T1000 (cell line): Measurements from ENCODE around the gene RAB29.
"Not testable (repeated sequence)": the region's sequence is repeated elsewhere in the genome, so short reads cannot be mapped to it uniquely, and the experiment has no call there.

Source experiments
- DNase-seq: peaks from one replicate; lab custom pipeline; 2025; ENCODE audit warnings: mixed read lengths; lab: John Stamatoyannopoulos, UW

Gene RAB29

DNA sequence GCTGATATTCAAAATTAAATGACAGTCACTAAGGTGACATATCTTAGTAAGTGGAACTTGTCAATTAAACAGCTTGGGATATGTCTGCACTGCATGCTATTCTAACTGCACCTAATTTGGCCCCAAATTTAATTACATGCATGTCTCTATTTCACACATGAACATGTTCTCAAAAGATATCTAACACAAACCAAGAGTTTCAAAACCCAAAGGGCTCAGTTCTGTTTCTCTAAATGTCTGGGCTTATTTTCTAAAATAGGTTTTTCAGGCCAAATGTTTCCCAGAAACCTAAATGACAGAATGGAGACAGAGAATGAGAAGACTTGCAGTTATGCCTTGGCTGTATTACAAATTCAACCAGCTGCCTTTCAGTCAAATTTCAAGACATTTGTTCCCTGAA is 11.3 kb downstream of the RAB29 start:
- no peak for DNase-seq

DNA sequence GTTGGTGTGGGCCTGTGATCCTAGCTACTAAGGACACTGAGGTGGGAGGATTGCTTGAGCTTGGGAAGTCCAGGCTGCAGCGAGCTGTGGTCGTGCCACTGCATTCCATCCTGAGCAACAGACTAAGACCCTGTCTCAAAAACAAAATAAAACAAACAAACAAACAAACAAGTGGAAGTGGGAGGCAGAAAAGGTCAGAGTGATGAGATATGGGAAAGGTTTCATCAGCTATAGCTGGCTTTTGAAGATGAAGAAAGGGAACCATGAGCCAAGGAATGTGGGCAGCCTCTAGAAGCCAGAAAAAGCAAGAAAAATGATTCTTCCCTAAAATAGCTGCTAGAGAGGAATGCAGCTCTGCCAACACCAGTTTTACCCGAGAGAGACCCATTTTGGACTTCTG is 14.7 kb downstream of the RAB29 start:
- no peak for DNase-seq

DNA sequence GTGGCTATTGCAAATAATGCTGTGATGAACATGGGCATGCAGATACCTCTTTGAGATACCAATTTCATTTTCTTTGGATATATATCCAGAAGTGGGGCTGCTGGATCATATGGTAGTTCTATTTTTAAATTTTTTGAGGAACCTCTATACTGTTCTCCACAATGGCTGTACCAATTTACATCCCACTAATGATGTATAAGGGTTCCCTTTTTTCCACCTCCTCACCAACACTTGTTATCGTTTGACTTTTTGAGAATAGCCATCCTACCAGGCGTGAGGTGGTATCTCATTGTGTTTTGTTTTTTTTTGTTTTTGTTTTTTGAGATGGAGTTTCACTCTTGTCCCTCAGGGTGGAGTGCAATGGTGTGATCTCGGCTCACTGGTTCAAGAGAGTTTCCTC is 18.7 kb downstream of the RAB29 start:
- DNase-seq = no peak

DNA sequence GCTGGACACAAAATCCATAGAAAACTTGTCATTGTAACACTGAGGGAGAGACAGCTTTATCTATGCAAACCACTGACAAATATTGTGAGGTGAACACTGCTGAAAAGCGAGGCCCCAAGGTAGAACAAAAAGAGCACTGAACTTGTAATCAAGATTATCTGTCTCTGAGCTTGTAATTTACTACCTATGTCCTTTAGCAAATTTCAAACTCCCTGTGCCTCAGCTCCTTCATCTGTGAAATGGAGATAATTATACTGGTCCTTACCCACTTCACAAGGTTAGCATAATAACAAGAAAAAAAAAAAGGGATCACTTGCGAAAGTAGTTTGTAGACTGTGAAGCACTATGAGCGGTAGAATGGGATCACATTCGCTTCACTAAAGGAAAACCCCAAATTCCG is 20.4 kb downstream of the RAB29 start:
- no peak for DNase-seq

DNA sequence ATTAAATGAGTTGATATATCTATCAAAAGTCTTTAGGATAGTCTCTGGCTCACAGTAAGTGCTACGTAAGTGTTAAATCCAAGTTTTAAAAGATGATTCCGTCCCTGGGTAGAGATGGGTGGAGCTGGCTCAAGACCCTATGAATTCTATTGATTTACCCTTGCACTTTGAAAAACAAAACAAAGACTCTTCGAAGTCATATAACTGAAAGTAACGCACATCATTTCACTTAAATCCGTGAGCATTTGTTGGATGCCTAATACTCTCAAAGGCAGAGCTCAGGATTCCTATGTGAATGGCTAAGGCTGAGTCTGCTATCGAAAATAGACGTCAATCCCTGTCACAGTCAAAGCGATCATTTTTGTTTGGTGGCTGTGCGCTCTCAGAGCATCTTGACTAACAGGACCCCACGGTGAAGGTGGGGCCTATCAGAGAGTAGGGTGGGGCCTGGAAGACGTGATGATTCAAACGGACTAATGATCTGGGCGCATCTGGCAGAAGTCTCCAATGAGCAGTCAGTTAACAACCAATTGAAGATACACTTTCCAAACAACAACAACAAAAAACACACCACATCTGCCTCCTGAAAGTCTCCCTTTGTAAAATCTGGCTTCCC is 24.1 kb downstream of the RAB29 start:
- DNase-seq = no peak

DNA sequence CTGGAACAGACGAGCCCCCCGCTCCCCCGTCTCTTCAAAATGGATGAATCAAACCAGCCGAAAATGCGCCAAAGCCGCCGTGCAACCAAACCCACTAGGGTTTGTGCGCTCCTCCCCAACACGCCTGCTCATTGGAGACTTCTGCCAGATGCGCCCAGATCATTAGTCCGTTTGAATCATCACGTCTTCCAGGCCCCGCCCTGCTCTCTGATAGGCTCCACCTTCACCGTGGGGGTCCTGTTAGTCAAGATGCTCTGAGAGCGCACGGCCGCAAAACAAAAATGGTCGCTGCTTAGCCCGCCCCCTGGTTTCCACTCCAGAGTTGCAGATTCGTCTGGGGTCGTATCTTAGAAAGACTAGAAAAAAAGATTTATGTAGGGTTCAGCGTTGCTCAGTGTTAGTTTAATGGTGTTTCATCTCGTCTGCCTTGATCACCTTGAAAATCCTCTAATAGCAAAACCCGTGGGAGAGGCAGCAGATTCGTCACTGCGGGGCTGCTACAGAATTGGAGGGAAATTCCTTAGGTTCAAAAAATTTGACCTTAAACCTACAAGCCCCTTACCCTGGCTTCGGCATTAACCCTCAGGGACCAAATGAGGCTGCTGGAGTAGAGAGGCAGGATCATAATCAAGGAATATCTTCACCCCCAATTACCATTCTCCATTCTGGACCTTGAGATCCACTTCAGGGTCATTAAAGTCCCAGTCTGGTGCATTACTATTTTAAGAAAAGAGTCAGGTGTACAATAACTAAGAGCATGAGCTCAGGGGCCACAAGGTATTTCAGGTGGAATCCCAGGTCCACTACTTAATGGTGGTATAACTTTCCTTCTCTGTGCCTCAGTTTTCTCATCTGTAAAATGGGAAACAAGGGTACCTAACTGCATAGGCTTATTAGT is 24.9 kb downstream of the RAB29 start, which contains the start of gene NUCKS1:
Gene NUCKS1, minus strand, starts transcription at position 45 of the 898 bp plus-strand sequence. CDS start 209 bp downstream, outside the sequence.
- peak; percentile 97 for DNase-seq

DNA sequence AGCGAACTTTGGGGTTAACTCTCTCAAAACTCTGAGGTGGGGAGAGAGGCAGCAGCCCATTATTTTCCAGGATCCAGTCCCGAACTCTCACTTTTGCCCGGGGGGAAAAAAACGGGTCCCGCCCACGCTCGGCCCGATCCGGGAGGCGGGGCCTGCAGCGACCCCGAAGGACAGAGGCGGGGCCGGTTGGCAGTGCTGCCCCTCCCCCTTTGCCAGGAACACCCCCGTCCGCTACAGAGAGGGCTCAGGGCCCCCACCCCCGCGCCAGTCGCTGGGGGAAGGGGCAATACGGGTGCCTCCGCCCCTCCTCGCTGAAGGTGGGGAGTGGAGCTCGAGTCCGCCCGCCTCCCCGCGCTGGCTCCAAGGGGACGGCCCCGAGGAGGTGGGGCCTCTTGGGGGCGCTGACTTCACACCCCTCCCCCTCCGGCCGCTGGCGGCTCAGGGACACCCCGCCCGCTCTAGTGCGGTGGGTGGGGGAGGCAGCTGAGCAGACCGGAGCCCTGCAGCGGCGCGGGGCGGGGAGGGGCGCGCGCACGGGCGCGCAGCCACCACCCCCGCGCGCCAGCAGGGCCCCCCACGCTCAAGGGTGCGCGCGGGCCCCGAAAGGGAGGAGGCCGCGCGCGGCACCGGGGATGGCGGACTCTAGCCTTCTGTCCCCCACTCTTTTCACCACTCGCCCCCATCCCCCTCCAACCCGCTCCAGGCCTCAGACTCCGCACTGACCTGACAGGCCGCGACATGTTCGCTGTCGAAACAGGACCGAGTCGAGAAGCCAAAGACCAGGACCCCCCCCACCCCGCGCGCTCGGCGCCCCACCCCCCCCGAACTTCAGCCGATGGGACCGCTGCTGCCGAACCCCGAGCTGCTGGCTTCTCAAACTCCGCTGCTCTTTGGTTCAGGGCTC is 25.8 kb downstream of the RAB29 start:
- peak; percentile 93 for DNase-seq

DNA sequence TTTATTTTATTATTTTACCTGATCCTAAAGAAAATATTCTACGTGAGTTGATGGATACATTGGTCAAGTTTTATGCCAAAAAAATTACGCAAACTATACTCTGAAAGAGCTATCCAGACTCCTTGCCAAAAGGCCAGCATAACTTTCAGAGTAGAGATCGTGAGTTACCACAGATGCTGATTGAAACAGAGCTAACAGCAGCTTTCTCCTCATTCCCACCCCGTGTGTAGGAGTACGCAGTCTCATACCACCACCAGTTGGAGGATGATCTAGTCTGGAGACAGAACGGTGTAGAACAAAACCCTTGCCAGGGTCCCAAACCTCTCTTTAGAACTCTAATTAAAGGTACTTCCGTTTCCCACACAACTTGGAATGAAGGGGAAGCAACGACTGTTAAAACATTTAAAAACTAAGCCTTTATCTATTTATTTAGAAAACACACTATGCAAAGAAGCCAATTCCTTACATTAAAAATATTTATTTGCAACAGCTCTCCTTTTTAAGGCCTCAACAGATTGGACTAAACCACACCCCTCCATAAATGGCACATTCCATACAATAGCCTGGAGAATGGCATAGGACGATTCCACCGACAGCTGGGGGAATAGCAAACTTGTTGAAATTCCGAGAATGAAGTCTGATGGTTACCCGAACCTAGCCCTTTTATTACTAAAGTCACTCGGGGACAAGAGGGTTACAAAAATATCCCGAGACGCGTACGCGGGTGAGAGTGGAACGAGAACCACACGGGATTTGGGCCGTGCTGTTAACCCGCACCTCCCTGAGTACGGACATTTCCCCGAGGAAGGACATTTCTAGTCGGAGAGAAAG is 26.7 kb downstream of the RAB29 start:
- DNase-seq = no peak

DNA sequence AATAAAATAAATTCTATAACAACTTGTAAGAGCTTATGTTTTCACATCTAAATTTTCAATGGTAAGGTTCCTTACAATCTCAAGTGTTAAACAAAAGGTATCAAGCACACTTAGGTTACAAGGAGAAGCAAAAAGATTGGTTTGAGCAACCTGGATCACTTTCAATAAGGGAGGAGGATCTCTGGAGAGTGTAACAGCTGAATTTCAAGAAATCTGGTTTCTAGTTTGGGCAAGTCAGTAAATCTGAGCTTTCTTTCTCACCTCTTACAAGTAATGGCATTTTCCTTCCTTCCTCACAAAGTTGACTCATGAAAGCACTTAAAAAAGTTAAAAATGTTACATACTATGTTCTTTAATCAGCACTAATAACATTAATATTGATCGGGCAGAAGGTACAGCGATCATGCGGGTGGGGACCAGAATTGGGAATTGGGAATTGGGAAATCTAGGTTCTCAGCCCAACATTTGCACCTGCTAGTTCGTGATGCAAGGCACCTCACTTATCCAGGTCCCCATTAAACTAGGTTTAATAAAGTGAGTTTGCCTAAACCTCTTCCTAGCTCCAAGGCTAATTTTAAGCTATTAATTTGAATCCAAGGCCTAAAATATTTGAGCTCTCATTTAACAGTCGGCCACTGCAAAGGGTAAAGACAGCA is 28.4 kb downstream of the RAB29 start:
- no peak for DNase-seq

DNA sequence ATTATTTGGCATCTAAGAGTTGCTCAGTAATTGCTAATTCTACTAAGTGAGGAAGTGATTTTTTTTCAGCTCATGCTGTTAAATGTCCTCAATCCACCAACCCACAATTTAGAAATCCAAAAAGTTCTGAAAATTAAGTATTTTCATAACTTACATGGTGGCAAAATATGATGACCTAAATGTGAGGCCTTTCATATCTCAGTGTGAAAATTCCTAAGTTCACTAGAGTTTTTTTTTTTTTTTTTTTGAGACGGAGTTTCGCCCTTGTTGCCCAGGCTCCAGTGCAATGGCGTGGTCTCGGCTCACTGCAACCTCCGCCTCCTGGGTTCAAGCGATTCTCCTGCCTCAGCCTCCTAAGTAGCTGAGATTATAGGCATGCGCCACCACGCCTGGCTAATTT is 30.9 kb downstream of the RAB29 start:
- DNase-seq = no peak

DNA sequence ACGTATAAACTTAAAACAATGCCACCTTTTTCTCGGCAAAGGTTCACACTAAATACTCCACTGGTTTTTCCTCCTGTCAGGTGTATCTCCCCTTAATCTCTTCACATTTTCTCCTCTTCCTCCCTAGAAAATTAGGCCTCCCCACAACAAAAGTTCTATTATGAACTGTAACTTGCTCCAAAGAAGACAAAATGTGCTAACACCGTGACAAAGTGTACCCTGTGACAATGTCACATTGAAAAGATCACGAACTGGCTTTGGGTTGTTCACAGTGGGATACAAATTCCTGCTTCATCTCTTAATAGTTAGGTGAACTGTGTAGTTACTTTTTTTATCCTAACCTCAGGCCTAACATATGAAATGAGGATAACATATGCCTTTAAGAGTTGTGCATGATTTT is 31.3 kb downstream of the RAB29 start:
- no peak for DNase-seq

DNA sequence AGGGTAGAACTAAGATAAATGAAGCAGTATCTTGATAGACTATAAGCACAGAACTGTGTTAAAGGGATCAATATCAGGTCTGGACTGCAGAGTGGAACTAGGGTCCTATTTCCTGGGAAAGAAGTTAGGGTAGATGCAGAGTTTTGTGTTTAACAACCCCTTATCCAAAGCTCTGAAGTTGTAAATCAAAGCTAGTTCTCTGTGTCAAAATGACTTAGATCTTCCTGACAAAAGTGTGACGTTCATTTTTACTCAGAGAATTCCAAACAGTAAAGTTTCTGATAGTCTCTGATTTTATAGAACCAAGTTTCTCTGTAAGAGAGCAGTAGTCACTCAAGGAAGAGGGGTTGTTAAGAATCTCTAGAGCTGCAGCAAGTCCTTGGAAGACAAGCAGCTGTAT is 33.6 kb downstream of the RAB29 start:
- DNase-seq = no peak

DNA sequence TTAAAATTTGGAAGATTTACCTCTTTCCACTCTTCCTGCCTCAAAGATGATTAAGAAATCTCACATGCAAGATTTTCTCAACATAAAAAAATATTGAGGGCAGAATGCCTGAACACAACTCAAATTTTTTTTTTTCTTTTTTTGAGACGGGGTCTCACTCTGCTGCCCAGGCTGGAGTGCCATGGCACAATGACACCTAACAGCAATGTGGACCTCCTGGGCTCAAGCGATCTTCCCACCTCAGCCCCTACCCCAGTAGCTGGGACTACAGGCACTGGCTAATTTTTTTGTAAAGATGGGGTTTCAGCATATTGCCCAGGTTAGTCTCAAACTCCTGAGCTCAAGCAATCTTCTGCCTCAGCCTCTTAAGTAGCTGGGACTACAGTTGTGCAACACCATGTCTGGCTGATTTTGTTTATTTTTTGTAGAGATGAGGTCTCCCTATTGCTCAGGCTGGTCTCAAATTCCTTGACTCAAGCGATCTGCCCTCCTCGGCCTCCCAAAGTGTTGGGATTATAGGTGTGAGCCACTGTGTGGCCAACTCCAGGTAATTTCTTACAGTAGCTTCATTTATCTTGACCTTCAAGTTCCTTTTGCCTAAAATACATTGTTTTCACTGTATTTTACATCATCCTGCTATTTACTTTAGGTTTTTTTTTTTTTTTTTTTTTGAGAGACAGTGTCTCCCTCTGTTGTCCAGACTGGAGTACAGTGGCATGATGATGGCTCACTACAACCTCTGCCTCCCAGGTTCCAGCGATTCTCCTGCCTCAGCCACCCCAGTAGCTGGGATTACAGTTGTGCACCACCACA is 35.7 kb downstream of the RAB29 start:
- no peak for DNase-seq

DNA sequence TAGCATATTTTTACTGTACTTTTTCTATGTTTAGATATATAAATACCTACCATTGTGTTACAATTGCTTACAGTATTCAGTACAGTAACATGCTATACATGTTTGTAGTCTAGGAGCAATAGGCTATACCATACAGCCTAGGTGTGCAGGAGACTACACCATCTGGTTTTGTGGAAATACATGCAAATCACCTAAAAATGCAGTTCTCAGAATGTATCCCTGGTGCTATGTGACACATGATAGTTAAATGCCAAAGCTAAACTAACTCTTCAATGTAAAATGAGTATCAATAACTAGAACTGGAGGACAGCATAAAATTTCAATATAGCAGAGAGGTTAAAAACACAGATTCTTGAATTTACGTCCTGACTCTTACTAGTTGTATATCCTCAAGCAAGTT is 40.1 kb downstream of the RAB29 start:
- DNase-seq = no peak

DNA sequence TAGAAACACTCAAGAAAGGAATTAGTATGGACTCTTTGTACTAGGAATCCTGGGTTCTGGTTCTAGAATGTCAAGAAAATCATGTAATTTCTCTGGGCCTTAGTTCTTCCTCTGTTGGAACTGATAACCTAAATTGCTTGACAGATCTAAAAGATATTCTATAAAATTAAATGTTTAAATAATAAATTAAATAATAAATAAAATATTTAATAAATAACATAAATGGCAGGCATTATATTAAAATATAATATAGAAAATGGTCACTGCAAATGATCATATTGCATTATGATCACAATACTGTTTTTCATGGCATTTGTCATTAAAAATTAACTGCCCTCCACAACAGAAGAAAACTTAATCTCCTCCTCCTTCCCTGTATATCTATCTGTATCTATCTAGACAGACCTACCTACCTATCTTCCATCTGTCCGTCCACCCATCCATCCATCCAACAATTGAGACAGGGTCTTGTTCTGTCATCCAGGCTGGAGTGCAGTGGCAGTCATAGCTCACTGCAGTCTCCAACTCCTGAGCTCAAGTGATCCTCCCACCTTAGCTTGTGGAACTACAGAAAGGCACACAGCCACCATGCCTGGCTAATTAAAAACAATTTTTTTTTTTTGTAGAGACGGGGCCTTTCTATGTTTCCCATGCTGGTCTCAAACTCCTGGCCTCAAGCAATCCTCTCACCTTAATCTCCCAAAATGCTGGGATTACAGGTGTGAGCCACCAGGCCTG is 41.7 kb downstream of the RAB29 start:
- no peak for DNase-seq

DNA sequence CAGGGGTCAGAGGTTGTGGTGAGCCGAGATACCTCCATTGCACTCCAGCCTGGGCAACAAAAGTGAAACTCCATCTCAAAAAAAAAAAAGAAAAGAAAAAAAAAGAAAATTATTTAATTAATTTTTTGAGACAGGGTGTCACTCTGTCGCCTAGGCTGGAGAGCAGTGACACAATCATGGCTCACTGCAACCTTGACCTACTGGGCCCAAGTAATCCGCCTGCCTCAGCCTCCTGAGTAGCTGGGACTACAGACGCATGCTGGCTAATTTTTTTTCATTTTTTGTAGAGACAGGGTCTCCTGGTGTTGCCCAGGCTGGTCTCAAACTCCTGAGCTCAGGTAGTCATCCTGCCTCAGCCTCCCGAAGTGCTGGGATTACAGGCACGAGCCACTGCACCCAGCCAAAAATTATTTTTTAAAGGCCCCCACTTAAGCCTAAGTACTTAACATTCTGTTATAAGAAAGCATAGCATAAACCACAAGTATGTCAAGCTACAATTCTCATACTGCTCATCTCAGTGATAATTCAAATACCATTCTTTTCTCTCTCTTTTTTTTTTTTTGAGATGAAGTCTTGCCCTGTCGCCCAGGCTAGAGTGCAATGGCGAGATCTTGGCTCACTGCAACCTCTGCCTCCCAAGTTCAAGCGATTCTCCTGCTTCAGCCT is 45.2 kb downstream of the RAB29 start:
- no peak for DNase-seq

DNA sequence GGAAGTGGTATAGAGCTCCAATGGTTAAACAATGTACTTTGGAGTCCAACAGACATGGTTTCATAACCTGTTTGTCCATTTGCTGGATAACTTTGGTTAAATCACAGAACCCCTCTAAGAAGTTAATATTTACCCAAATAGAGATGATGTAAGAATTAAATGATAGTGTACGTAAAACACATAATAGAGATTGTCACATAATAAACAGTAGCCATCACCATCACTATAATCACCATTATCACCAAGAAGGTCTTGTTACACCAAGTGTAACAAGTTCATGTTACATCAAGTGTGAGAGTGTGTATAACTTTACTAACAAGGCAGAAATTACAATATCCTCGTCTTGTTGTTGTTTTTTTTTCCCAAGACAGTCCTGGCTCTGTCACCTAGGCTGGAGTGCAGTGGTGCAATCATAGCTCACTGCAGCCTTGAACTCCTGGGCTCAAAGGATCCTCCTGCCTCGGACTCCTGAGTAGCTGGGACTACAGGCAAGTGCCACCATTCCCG is 48.6 kb downstream of the RAB29 start:
- no peak for DNase-seq

DNA sequence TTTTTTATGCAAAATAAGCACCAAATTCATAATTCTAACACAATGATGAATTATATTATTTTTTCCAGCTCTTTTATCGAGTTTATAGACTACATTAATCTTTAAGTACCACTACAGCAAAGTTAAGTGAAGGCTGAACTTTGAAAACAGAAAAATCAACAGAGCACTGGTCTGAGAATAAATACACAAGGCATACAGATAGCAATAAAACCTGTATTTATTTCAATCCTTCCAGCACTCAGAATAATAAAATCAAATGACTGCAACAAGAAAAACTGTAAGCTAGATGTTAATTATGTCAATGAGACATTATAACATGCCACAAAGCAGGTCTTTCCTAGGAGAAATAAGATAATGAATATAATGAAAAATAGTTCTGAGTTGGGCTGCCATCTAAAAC is 49.8 kb downstream of the RAB29 start:
- no peak for DNase-seq

DNA sequence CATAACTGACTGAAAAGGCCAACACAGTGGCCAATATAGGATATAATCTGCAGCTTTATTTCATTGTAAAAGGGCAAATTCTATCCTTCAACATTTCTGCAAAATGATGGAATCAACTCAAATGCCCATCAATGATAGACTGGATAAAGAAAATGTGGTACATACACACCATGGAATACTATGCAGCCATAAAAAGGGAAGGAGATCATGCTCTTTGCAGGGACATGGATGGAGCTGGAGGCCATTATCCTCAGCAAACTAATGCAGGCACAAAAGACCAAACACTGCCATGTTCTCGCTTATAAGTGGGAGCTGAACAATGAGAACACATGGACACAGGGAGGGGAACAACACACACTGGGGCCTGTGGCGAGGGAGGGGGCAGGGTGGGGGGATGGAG is 54.5 kb downstream of the RAB29 start:
- DNase-seq = not testable (repeated sequence)
